IPS-11a (cell line): ENCODE results near the gene SMIM45.

Experiments
- H3K4me3 ChIP-seq: one replicate; pipeline ENCODE4 v1.5.1; 2013; ENCODE audit warnings: low read depth, low read length, control low read depth

SMIM45 gene

GRCh38 chr22:41915035-41915785 is 36.7 kb upstream of the SMIM45 start, which contains the start of gene SHISA8:
SHISA8 (minus strand) TSS chr22:41915074; CDS start chr22:41914667, 407 bp downstream.
- peak within 1 kb of the TSS; percentile 33 for H3K4me3 ChIP-seq

- peak overlapping the region; percentile 33 for H3K4me3 ChIP-seq
These were observed 36.0 kb upstream of the SMIM45 start for GRCh38 chr22:41915786-41916493.

DNA sequence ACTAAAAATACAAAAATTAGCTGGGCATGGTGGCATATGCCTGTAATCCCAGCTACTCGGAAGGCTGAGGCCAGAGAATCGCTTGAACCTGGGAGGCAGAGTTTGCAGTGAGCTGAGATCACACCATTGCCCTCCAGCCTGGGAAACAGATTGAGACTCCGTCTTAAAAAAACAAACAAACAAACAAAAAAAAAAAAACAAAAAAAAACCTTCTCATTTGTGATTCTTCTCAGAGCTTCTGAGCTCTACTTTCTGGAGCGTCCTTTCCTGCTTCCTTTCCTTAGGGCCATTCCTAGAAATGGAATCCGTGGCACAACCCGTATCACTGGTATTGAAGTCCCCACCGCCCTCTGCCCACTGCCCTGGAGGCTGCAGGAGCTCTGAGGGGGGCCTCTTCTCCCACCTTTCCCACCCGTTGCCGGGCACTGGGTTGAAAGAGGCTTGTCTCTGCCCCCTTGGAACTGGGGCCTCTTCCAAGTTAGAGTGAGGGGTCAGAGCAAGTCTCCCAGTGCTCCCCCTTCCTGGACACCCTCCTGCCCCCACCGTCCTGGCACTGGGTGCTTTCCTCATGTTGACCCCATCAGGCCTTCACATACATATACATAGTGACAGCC is 35.1 kb upstream of the SMIM45 start:
- no peak overlapping the region for H3K4me3 ChIP-seq

GRCh38 chr22:41917375-41917902 is 34.5 kb upstream of the SMIM45 start:
- H3K4me3 ChIP-seq, result no peak overlapping the region

DNA sequence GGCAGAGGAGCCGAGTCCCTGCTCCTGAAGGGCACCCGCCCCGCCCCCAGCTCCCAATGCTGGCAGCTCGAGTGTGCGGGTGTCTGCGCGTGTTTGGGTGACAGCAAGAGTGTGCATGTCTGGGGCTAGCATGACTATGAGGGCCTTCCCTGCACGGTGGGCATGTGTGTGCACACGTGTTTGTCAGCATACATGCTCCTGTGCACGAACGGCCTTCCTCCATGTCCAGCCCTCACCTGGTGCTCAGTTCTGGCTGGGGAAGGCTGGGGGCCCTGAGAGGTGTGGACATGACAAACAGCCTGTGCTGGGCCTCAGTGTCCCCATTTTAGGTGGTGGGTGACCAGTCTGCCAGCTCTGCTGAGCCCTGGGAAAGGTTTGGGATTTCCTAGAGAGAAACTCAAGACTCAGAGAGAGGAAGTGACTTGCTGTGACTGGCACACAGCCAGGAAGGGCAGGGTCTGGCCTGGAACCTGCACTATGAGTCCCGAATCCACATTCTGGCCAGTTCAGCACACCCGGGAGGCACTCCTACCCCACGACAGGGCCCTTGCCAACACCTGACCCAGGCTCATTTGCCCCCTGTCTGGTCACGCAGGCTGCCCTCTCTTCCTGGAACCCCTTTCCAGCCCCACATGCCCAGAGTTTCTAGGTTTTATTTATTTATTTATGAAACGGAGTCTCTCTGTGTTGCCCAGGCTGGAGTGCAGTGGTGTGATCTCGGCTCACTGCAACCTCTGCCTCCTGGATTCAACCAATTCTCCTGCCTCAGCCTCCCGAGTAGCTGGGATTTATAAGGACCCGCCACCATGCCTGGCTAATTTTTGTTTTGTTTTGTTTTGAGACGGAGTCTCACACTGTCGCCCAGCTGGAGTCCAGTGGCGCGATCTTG is 33.8 kb upstream of the SMIM45 start:
- no peak overlapping the region for H3K4me3 ChIP-seq

- peak overlapping the region; percentile 42 for H3K4me3 ChIP-seq
These were observed 32.4 kb upstream of the SMIM45 start for GRCh38 chr22:41919357-41920224.

- H3K4me3 ChIP-seq, result peak overlapping the region; percentile 17
These were observed 31.5 kb upstream of the SMIM45 start for GRCh38 chr22:41920271-41920976.

DNA sequence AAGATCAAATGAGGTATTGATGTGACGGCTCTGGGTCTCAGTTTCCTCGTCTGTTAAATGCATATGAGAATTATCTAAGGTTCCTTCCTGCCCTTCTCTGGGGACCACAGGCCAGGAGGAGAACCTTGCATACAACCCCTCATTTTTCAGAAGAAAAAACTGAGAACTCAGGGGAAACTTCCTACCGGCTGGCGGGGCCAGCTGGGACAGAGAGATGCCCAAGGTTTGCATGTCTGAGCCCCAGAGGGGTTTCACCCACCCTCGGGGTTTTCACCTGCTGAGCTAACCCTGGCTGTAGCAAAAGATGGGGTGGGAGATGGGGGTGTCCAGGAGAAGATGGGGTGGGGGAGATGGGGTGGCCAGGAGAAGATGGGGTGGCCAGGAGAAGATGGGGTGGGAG is 29.6 kb upstream of the SMIM45 start:
- no peak overlapping the region for H3K4me3 ChIP-seq

- H3K4me3 ChIP-seq, result no peak overlapping the region
These were observed 28.9 kb upstream of the SMIM45 start for GRCh38 chr22:41922940-41923594.

DNA sequence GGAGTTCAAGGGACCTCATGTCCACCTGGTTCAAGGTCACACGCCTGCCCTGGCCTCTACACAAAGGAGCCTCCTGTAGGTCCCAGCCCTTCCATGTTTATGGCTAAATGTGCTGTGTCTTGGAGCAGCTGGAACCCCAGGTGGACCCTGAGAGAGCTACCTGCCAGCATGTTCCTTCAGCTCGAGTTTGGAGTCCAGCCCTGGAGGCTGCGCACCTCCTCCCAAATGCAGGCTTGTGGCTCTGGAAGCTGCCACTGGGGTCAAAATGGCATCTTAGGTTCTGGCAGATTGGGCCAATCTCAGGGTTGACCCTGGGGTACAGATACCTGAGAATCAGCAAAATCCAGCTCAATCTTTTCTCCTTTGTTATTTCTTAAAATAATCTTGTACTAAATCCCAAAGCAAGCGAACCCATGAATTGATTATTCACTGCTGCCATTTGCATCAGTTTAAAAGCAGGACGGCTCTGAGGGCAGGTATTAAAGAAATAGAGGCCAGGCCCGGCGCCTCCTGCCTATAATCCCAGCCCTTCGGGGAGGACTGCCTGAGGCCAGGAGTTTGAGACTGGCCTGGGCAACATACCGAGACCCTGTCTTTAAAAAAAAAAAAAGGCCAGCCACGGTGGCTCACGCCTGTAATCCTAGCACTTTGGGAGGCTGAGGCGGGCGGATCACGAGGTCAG is 28.2 kb upstream of the SMIM45 start:
- no peak overlapping the region for H3K4me3 ChIP-seq

DNA sequence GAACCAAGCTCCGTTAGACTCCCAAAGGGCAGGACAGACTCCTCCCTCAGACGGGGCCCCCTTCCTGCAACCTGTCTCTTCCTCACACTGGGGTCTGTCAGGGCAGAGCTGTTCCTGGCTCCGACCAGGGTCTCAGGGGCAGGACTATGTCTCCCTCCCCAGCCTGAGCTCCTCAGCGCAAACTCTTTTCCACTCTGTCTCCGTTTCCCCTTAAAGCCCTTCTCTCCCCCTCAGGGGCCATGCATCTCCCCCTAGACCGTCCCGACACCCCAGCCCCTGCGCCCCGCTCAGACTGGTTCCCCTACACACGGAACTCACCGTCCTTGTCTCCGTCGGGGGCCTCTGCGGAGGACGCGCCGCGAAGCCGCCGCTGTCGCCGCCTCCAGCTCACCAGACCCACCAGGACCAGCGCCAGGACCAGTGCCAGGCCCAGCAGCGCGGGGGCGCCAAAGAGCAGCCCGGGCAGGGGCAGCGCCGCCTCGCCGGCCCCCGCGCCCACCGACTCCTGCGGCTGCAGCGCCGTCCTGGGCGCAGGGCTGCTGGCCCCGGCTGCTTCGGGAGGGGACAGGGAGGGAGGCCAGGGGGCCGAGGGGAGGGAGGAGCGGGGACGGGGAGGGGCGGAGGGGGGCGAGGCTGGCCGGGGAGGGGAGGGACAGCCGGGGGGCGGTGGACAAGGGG is 26.0 kb upstream of the SMIM45 start:
- peak overlapping the region; percentile 13 for H3K4me3 ChIP-seq

DNA sequence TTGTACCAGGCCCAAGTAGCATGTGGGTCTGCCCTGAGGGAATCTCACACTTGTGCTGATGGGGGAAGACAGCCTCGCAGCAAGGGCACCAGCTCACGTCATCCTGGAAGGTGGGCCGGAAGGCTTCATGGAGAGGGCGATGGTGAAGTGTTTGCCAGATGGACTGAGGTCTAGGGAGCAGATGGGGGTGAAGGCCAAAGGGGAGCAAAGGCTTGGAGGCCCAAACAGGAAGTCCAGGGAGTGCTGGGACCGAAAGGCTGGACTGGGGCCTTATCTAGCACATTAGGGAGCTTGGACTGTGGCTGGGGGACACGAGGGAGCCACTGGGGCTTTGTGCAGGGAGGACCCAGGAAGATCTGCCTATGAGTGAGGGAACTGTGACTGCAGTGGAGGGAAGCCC is 24.1 kb upstream of the SMIM45 start:
- no peak overlapping the region for H3K4me3 ChIP-seq

GRCh38 chr22:41928593-41929417 is 23.1 kb upstream of the SMIM45 start:
- no peak overlapping the region for H3K4me3 ChIP-seq

- H3K4me3 ChIP-seq, result no peak overlapping the region
These were observed 22.5 kb upstream of the SMIM45 start for GRCh38 chr22:41929418-41929810.

GRCh38 chr22:41931701-41932269 is 20.2 kb upstream of the SMIM45 start:
- H3K4me3 ChIP-seq, result no peak overlapping the region

GRCh38 chr22:41932353-41932752 is 19.6 kb upstream of the SMIM45 start:
- H3K4me3 ChIP-seq, result no peak overlapping the region
